ENCODE data around the gene CD163L1.
"Not testable (repeated sequence)": the region's sequence is repeated elsewhere in the genome, so short reads cannot be mapped to it uniquely, and the experiment has no call there.

Gene CD163L1

DNA sequence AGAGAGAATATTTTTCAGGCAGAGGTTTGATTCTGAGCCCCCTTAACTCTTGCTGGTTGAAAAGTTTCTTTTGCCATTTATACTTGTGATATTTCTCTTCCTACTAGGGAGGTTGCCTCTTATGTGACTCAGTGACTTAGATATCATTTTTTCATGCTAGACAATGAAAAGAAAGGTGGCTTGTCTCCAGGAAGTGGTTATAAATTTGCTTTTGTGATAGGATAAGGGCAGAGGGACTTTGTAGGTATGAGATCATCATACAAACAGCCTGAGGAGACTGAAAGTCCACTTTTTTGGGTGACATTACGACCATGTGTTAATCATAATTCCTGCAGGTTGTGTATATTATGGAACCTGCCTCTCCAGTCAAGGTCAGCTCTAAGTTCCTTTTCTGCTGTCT lies 104.3 kb downstream of the CD163L1 start:
- Histone ChIP-seq H4K20me1 (no peaks in the 10 kb centered on the region), H3K9ac (no peak overlapping the region), H3K27ac (no peak overlapping the region), H3K4me2 (no peak overlapping the region), H3K9me3 (replicated peaks in 1 of 11) (peaks cover 29 to 46% (median 36%) of the 10 kb centered on the region in 11 experiments), H3K4me1 (peaks cover 0 to 12% (median 0%) of the 10 kb centered on the region in 10 experiments; a peak in 6 of 20 replicates), H3K27me3 (no peaks in the 10 kb centered on the region), H3K4me3 (no peak overlapping the region), H3K36me3 (peaks cover 0 to 62% (median 2%) of the 10 kb centered on the region in 11 experiments; a peak in 6 of 22 replicates)
- TF ChIP-seq Cebpa-rat (IDR thresholded peaks at IDR 0.05): no peak

- not testable (repeated sequence) for H3K27ac ChIP-seq, H3K27me3 ChIP-seq, H3K4me1 ChIP-seq, H3K4me3 ChIP-seq, H3K9ac ChIP-seq, H3K4me2 ChIP-seq, H4K20me1 ChIP-seq
- Histone ChIP-seq H3K9me3 (replicated peaks in 1 of 11) (peaks cover 10 to 27% (median 17%) of the 10 kb centered on the region in 11 experiments), H3K36me3 (peaks cover 0 to 43% (median 0%) of the 10 kb centered on the region in 11 experiments; a peak in 3 of 22 replicates)
Observed at GRCh38 chr12:7337790-7338189, 106.2 kb downstream of the CD163L1 start.

DNA sequence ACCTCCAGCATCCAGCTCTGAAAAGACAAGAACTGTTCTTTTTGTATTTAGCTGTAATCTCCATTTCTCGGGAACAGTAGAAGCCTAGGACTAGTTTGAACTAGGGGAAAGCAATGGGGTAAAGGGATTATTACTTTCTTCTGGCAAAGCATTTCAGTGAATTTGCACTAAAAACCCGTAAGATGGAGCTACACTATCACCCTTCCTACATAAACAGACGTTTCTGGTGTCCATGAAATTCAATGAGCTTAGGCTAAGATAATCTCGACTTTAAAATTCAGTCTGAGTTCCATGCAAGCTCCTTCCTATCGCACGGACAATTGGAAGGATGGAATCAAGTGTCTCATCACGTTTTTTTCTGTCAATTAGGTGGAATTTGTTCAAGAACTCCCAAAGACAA lies 116.0 kb downstream of the CD163L1 start:
- Histone ChIP-seq H4K20me1 (no peaks in the 10 kb centered on the region), H3K36me3 (peaks cover 0 to 60% (median 0%) of the 10 kb centered on the region in 11 experiments; a peak in 4 of 22 replicates), H3K27ac (no peak overlapping the region), H3K9ac (no peak overlapping the region), H3K27me3 (no peaks in the 10 kb centered on the region), H3K4me3 (no peak overlapping the region), H3K4me1 (no peaks in the 10 kb centered on the region), H3K4me2 (no peak overlapping the region), H3K9me3 (replicated peaks in 1 of 11) (peaks cover 14 to 22% (median 17%) of the 10 kb centered on the region in 11 experiments)
- no peak for TF ChIP-seq Cebpa-rat (IDR thresholded peaks at IDR 0.05)

GRCh38 chr12:7324176-7324575 lies 119.8 kb downstream of the CD163L1 start:
- H3K4me2 ChIP-seq: no peak overlapping the region
- no peak overlapping the region for H3K4me3 ChIP-seq
- no peaks in the 10 kb centered on the region for H3K4me1 ChIP-seq
- H4K20me1 ChIP-seq: no peaks in the 10 kb centered on the region
- TF ChIP-seq Cebpa-rat (IDR thresholded peaks at IDR 0.05): no peak
- H3K27me3 ChIP-seq: no peaks in the 10 kb centered on the region
- H3K36me3 ChIP-seq: peaks cover 0 to 53% (median 0%) of the 10 kb centered on the region in 11 experiments; a peak in 4 of 22 replicates
- H3K27ac ChIP-seq: no peak overlapping the region
- no peaks in the 10 kb centered on the region for H3K9me3 ChIP-seq (replicated peaks in 1 of 11)
- H3K9ac ChIP-seq: no peak overlapping the region

GRCh38 chr12:7322599-7322998 lies 121.4 kb downstream of the CD163L1 start:
- no peak overlapping the region for H3K9ac ChIP-seq
- no peak for TF ChIP-seq Cebpa-rat (IDR thresholded peaks at IDR 0.05)
- H3K4me1 ChIP-seq: no peaks in the 10 kb centered on the region
- H3K4me2 ChIP-seq: no peak overlapping the region
- no peaks in the 10 kb centered on the region for H3K27me3 ChIP-seq
- no peak overlapping the region for H3K27ac ChIP-seq
- no peaks in the 10 kb centered on the region for H3K9me3 ChIP-seq (replicated peaks in 1 of 11)
- peaks cover 0 to 53% (median 0%) of the 10 kb centered on the region in 11 experiments; a peak in 4 of 22 replicates for H3K36me3 ChIP-seq
- no peak overlapping the region for H3K4me3 ChIP-seq
- H4K20me1 ChIP-seq: no peaks in the 10 kb centered on the region

- no peak overlapping the region for H3K4me2 ChIP-seq
- H3K4me3 ChIP-seq: no peak overlapping the region
- no peaks in the 10 kb centered on the region for H3K4me1 ChIP-seq
- no peak for TF ChIP-seq Cebpa-rat (IDR thresholded peaks at IDR 0.05)
- peaks cover 0 to 5% (median 0%) of the 10 kb centered on the region in 11 experiments; a peak in 2 of 22 replicates for H3K9me3 ChIP-seq (replicated peaks in 1 of 11)
- no peaks in the 10 kb centered on the region for H3K27me3 ChIP-seq
- H3K9ac ChIP-seq: no peak overlapping the region
- no peaks in the 10 kb centered on the region for H4K20me1 ChIP-seq
- H3K27ac ChIP-seq: no peak overlapping the region
- H3K36me3 ChIP-seq: peaks cover 0 to 49% (median 0%) of the 10 kb centered on the region in 11 experiments; a peak in 4 of 22 replicates
Observed at GRCh38 chr12:7321624-7322023, 122.3 kb downstream of the CD163L1 start.

- H3K4me1 ChIP-seq: no peaks in the 10 kb centered on the region
- no peak overlapping the region for H3K27ac ChIP-seq
- no peak overlapping the region for H3K4me2 ChIP-seq
- H3K4me3 ChIP-seq: no peak overlapping the region
- peaks cover 0 to 5% (median 0%) of the 10 kb centered on the region in 11 experiments; a peak in 2 of 22 replicates for H3K9me3 ChIP-seq (replicated peaks in 1 of 11)
- no peak overlapping the region for H3K9ac ChIP-seq
- H3K27me3 ChIP-seq: no peaks in the 10 kb centered on the region
- H3K36me3 ChIP-seq: peaks cover 0 to 32% (median 0%) of the 10 kb centered on the region in 11 experiments; a peak in 4 of 22 replicates
- H4K20me1 ChIP-seq: no peaks in the 10 kb centered on the region
- TF ChIP-seq Cebpa-rat (IDR thresholded peaks at IDR 0.05): no peak
Observed at GRCh38 chr12:7319930-7320329, 124.0 kb downstream of the CD163L1 start.

DNA sequence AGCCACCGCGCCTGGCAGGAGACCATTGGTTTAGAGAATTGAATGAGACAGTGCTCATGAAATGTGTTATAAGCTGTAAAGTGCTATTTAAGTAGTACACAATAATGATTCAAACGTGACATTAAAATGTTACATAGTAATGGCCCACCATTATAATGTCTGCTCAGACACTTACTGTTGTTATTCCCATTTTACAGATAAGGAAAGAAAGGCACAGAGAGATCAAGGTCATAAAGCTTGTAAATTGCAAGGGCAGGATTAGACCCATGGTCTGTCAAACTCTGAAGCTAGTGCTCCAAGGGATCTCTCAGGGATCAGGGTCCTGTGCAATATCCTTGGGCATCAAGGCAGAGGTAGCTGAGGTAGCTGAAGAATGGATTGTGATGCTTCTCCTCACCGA lies 133.9 kb downstream of the CD163L1 start:
- H3K9ac ChIP-seq: no peak overlapping the region

More for the DNA sequence above, 133.9 kb downstream of the CD163L1 start:
- H3K4me2 ChIP-seq: no peak overlapping the region
- H3K4me1 ChIP-seq: no peaks in the 10 kb centered on the region
- no peak overlapping the region for H3K27ac ChIP-seq
- no peaks in the 10 kb centered on the region for H3K9me3 ChIP-seq (replicated peaks in 1 of 11)
- peaks cover 0 to 19% (median 0%) of the 10 kb centered on the region in 11 experiments; a peak in 3 of 22 replicates for H3K36me3 ChIP-seq
- no peak for TF ChIP-seq Cebpa-rat (IDR thresholded peaks at IDR 0.05)
- no peaks in the 10 kb centered on the region for H4K20me1 ChIP-seq
- no peak overlapping the region for H3K4me3 ChIP-seq
- no peaks in the 10 kb centered on the region for H3K27me3 ChIP-seq
